BE2C (cell line): ENCODE data around the gene PSG11. TPM values are rescaled to one million over a fixed set of nuclear protein-coding genes. Genes with fewer than 3 reads are reported as not detected.
"Not testable (repeated sequence)": the region's sequence is repeated elsewhere in the genome, so short reads cannot be mapped to it uniquely, and the experiment has no call there.

Experiments
- DNase-seq: peaks from one replicate; pipeline ENCODE4 v3.0.0-alpha.2; 2020
- H3K27me3 ChIP-seq: fragments of 250-450 bp; sonication (Bioruptor Pico); 2 replicates; pipeline ENCODE4 v1.5.1; 2020; ENCODE audit warnings: mild to moderate bottlenecking
- H3K36me3 ChIP-seq: fragments of 250-450 bp; sonication (Bioruptor Pico); 2 replicates; pipeline ENCODE4 v1.5.1; 2020; ENCODE audit warnings: mild to moderate bottlenecking
- H3K4me1 ChIP-seq: fragments of 250-450 bp; sonication (Bioruptor Pico); 2 replicates; pipeline ENCODE4 v1.5.1; 2020
- H3K4me3 ChIP-seq: 2 replicates; pipeline ENCODE4 v1.5.1; 2011; ENCODE audit warnings: low read depth, low read length
- H3K9me3 ChIP-seq: fragments of 250-450 bp; sonication (Bioruptor Pico); 2 replicates; pipeline ENCODE4 v1.5.1; 2020
- CTCF ChIP-seq: IDR thresholded peaks from 2 replicates; pipeline ENCODE4 v1.5.1; 2012; ENCODE audit warnings: mild to moderate bottlenecking, low read depth, low read length
- polyA plus RNA-seq: library from polyadenylated mRNA; unstranded; fragments of >200 nt; gene quantifications from one replicate; pipeline ENCODE4 v1.2.1, GENCODE V29; 2012; ENCODE audit warnings: low read depth, missing spikeins; ENCODE audit not compliant: insufficient read length, insufficient read depth

Gene PSG11
- polyA plus RNA-seq = not detected

DNA sequence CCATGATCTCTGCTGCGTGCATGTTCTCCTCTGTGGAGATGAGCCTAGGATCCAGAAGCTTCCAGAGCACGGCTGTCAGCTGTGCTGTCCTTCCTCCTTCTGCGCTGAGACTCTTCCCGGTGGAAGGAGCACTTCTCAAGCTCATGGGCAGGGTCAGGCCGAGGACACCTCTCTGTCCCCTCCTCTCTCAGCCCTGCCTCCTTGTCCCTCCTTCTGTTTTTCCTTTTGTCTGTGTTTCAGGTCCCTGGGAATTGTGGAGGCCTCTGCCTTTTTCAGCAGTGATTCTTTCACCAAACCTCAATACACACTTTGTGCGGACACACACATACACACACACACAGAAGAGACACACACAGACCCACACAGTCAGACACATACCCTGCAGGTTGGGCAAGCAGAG, at the start of gene PSG11:
Gene PSG11, minus strand, starts transcription at position 101 of the 400 bp plus-strand sequence. Its CDS starts 97 bp downstream, at position 4.
- H3K9me3 ChIP-seq, H3K27me3 ChIP-seq, H3K4me3 ChIP-seq, H3K4me1 ChIP-seq, H3K36me3 ChIP-seq, DNase-seq: not testable (repeated sequence)

- not testable (repeated sequence) for DNase-seq, H3K36me3 ChIP-seq, H3K4me1 ChIP-seq, H3K27me3 ChIP-seq, H3K9me3 ChIP-seq, H3K4me3 ChIP-seq
Observed at GRCh38 chr19:43062418-43062817, 36.1 kb upstream of the PSG11 start.

DNA sequence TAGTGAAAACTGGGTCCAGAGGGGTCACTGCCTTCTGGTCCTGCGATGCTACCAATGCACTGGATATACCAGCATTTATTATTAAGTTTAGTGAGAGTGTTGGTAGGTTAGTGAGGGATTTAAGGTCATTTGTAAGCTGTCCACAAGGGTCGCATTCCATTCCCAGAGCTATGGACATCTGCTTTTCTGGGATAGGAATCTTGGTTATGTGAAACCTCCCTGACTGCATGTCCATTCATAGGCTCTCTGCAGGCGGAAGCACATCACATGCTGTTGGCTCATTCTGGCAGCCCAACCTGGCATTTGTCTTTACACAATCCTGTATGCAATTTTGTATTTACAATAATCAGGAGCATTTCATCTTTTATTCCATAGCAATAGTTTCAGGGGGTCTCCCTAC, 35.1 kb upstream of the PSG11 start:
- H3K9me3 ChIP-seq, DNase-seq, H3K4me1 ChIP-seq: not testable (repeated sequence)

DNA sequence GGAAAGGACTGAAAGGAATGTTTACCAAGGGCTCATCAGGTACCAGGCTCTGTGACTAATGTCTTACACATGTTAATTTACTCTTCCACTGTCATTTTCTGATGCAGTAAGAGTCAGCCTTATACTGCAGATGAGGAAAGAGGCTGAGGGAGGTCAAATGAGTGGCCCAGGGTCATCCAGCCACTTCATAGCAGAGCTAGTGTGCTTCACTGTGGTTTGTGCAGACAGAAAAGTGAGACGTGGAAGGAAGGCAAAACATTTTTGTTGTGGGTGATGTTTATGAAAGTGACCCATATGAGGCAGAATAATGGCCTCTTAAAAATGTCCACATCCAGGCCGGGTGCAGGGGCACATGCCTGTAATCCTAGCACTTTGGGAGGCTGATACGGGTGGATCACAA, 34.0 kb upstream of the PSG11 start:
- DNase-seq, H3K9me3 ChIP-seq, H3K36me3 ChIP-seq, H3K4me1 ChIP-seq, H3K4me3 ChIP-seq, H3K27me3 ChIP-seq: not testable (repeated sequence)

More for the DNA sequence above, 35.1 kb upstream of the PSG11 start:
- H3K4me3 ChIP-seq, H3K36me3 ChIP-seq, H3K27me3 ChIP-seq: not testable (repeated sequence)

DNA sequence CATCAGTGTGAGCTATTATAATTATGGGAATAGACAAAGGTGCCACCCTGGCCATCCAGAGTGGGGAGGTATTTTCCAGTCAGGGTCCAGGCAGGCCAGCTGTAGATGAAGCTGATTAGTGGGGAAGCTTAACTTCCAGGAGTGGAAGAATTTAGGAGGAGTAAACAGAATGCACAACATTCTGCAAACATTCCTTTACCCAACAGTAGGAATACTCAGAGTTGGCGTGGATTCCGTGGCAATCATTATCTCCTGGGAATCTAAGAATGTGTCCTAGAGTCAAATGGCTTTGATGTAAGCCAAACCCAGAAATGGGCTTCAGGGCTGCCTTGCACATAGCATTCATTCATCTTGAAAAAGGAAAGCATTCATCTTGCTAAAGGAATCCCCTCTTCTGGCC, 33.2 kb upstream of the PSG11 start:
- H3K4me3 ChIP-seq, H3K4me1 ChIP-seq, H3K9me3 ChIP-seq, H3K27me3 ChIP-seq, H3K36me3 ChIP-seq, DNase-seq: not testable (repeated sequence)

- DNase-seq, H3K9me3 ChIP-seq, H3K4me3 ChIP-seq, H3K36me3 ChIP-seq, H3K4me1 ChIP-seq, H3K27me3 ChIP-seq: not testable (repeated sequence)
Observed at GRCh38 chr19:43058440-43058839, 32.2 kb upstream of the PSG11 start.

GRCh38 chr19:43047966-43048365, 21.7 kb upstream of the PSG11 start:
- DNase-seq, H3K36me3 ChIP-seq, H3K4me1 ChIP-seq, H3K9me3 ChIP-seq, H3K27me3 ChIP-seq, H3K4me3 ChIP-seq: not testable (repeated sequence)

DNA sequence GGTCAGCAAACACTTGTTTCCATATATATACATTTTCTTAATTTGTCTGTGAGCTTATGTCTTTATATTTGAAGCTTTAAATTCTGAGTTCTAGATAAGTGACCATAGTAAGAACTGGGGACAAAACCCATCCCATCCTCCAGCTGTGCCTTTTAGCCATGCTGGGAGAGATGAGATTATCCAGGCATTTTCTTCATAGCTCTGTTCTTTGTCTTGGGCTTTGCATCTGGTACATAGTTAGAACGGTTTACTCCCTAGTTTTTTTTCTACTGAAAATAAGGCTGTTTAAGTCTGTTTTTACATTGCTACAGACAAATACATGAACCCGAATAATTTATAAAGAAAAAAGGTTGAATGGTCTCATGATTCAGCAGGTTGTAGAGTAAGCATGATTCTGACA, 20.3 kb upstream of the PSG11 start:
- not testable (repeated sequence) for DNase-seq, H3K27me3 ChIP-seq, H3K36me3 ChIP-seq, H3K4me1 ChIP-seq, H3K9me3 ChIP-seq, H3K4me3 ChIP-seq

DNA sequence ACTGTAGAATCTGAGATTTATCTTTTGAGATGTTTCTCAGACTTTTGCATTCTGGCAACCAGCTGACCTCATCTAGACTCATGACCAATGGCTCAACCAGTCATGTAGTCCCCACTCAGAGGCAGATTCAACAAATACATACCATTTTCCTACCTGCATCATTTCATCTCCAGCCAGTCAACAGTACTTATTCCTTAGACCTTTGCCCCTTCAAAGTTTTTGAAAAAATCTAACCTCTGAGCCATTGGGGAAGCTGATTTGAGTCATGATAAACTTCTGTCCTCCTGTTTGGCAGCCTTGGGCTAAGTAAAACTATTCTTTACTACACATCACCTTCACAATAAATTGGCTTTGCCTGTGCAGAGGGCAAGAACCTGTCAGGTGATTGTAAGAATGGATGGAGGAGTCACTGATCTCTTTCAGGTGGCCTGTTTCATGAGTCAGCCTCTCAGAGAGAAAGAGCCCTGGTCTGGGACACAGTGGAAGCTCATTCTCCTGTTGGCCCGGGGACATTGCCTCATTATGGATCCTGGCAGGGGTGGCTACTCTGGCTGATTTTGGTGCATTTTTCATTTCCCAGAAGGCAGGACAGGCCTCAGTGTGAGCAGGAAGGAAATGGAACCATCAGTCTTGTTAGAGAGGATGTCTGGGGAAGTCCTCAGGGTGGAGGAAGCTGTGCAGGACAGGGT, 17.4 kb upstream of the PSG11 start:
- not testable (repeated sequence) for DNase-seq, H3K36me3 ChIP-seq, H3K9me3 ChIP-seq, H3K4me1 ChIP-seq, H3K4me3 ChIP-seq, H3K27me3 ChIP-seq

DNA sequence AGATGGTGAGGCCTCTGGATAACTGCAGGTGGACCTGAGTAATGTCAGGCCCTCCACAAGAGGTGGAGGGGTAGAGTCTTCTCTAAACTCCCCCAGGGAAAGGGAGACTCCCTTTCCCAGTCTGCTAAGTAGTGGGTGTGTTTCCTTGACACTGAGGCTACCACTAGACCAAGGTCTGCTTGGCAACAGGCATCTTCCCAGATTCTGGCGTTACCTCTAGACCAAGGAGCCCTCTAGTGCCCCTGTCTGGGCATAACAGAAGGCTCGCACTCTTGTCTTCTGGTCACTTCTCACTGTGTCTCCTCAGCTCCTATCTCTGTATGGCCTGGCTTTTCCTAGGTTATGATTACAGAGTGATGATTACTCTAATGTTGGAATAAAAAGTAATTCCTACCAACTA, 5.4 kb upstream of the PSG11 start:
- DNase-seq, H3K4me3 ChIP-seq, H3K4me1 ChIP-seq, H3K27me3 ChIP-seq, H3K9me3 ChIP-seq, H3K36me3 ChIP-seq: not testable (repeated sequence)

DNA sequence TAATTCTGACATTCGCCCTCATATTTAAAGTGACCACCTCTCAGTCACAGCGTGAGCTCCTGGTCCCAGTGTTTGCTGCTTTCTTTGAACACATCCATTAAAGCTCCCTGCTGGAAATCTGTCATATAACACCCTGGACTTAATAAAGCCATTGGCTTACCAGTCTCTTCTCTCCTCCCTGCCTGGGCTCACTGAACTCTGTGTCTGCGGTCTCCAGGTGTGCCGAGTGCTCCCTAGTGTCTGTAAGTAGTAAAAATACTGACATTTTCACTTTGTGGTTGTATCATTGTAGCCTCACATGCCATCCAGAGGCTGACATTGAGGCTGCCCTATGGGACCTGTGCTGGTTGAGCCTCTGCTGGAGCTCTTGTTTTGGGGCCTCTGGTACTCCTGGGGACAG, 2.6 kb upstream of the PSG11 start:
- Histone ChIP-seq H3K4me1 (no peaks in the 10 kb centered on the region), H3K4me3 (no peak overlapping the region), H3K36me3 (no peaks in the 10 kb centered on the region), H3K27me3 (no peaks in the 10 kb centered on the region), H3K9me3 (no peaks in the 10 kb centered on the region)
- no peak for TF ChIP-seq CTCF
- no peak for DNase-seq

DNA sequence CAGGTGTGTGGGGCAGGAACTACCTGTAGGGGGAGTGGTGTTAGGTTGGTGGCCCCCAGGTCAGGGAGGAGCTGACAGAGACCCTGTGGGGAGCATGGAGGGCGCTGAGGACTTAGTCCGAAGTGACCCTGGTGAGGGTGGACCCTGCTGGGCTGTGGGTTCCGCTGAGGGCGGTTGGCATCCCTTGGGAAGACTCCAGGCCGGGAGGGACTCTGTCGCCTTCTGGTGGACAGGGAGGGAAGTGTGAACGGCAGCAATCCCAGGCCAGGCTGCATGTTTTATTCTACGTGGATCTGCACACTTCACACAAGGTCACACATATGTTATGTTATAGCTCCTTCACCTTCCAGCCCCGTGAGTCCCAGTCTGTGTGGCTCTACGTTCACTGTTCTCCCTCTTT, 1.7 kb upstream of the PSG11 start:
- DNase-seq = peak; percentile 9
- TF ChIP-seq CTCF = 0 out of 2 replicates have a peak, but pooled peaks have one; percentile 5
- not testable (repeated sequence) for H3K9me3 ChIP-seq, H3K4me1 ChIP-seq, H3K36me3 ChIP-seq, H3K4me3 ChIP-seq, H3K27me3 ChIP-seq

DNA sequence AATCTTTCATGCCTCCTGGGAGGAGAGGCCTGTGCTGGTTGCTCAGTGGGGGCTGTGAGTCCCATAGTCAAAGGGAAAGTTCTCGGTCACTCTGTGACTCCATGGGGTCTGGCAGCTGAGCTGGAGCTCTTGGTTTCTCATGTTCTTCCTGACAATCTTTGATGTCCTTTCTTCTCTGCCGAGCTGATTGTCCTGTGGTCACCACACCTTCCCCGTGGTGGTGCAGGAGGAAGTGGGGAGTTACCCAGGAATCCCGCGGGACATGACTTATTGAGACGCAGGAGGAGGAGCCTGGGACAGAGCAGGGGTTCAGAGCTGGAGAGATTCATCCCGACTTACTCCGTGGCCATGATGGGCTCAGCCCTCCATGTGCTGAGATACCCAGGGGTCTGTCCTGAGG, 792 bp upstream of the PSG11 start:
- H3K4me1 ChIP-seq, H3K4me3 ChIP-seq, H3K36me3 ChIP-seq, H3K9me3 ChIP-seq, DNase-seq, H3K27me3 ChIP-seq: not testable (repeated sequence)

GRCh38 chr19:43022098-43022497, 4.2 kb downstream of the PSG11 start:
- H3K4me3 ChIP-seq, H3K9me3 ChIP-seq, H3K27me3 ChIP-seq, DNase-seq, H3K36me3 ChIP-seq, H3K4me1 ChIP-seq: not testable (repeated sequence)

- not testable (repeated sequence) for H3K9me3 ChIP-seq, H3K4me3 ChIP-seq, H3K36me3 ChIP-seq, H3K4me1 ChIP-seq, H3K27me3 ChIP-seq, DNase-seq
Observed at GRCh38 chr19:43021629-43022028, 4.6 kb downstream of the PSG11 start.
